NCI-H2081 (cell line): ENCODE data around the gene SDK1.
"Not testable (repeated sequence)": the region's sequence is repeated elsewhere in the genome, so short reads cannot be mapped to it uniquely, and the experiment has no call there.

ENCODE experiments used
- DNase-seq, 2 experiments: peaks; one replicate each; lab custom pipeline; 2025; lab: John Stamatoyannopoulos, UW

The SDK1 gene

GRCh38 chr7:3956949-3957348 is 655.9 kb downstream of the SDK1 start:
- DNase-seq, result no peak

DNA sequence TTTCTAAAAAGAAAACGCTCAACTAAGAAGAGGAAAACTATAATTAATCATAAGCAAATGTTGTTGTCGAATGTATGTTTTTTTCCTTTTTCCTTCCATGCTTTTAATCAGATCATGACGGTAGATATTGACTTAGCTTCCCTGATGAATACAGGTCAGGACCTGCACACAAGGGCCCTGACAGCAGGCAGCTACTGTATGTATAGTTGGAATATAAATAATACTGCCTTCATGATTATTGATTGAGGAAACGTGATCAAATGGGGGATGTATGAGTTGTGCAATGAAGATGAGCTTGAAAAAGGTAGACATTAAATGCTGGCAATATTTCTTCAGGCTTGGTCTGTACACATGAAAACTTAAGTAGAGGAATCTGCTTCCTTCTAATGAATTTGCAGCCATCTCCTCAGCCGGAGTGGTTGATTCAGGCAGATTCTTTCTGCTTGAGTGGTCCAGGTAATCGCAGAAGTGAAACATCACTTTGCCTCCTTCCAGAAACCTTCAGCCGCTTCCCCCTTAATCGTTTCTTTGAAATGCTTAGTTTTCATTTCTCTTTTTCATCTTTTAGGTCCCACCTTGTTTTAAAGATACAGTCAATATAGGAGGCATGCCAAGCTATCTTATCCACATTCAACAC is 656.5 kb downstream of the SDK1 start:
- no peak for DNase-seq

DNA sequence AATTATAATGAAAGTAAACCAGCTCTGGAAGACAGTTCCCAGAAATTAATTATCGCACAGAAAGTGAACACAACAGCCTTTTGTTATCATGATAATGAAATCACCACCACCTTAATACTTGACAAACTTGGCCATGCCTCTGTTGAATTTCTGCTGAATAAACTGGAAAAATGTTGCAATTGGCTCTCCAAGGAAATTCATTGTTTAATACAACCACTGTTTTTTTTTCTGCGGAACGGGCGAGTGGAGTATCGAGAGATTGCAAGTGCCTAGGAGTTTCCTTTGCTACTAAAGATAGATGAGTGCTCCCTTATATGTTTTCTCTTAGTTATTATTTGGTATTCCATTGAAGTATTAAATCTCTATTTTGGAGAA is 657.0 kb downstream of the SDK1 start:
- DNase-seq, result no peak

DNA sequence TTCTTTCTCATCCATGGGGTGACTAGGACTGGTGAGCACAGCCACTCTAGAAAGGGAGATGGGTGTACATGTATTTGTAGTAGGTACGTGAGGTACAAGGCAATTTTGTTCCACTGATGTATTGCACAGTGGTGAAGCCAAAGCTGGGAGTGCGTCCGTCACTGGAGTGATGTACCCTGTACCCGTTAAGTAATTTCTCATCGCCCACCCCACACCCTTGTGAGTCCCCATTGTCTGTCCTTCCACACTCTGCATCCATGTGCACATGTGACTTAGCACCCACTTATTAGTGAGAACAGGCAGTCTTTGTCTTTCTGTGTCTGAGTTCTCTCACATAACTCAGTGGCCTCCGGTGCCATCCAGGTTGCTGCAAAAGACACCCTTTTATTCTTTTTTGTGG is 658.3 kb downstream of the SDK1 start:
- no peak for DNase-seq

DNA sequence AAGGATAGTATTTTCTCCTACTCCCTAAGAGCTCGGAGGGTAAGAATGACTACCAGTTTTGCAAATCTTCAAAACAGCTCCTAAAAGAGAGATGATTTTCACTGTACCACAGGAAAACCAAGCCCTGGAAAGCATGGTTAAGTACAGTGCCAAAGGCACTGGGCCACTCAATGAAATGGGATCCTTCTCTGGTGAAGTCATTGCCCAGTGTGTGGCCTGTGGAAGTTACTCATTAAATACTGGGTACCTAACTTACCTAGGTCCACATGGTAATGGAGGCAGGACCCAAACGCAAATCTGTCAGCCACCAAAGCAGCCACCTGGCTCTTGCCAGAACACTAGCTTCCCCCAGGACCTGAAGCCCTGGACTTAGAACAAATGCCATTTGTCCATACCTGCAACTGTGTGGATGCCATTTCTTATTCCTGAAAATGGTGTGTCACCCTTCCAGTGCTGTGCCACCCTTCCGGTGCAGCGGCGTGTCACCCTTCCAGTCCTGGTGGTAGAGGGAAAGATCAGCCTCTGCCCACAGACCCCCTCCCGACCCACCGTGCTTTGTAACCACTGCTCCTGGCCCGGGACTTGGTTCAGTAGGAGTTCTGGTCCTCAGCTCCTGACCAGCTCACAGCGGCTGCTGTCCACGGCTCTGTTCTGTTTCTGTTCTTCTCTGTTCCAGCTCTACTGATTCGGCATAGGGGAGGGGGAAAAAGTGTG is 659.2 kb downstream of the SDK1 start:
- no peak for DNase-seq

- DNase-seq, result no peak
Measured at GRCh38 chr7:3960942-3961341, 659.9 kb downstream of the SDK1 start.

- DNase-seq, result no peak
Measured at GRCh38 chr7:3961857-3962503, 660.9 kb downstream of the SDK1 start.

- not testable (repeated sequence) for DNase-seq
Measured at GRCh38 chr7:3963768-3964167, 662.7 kb downstream of the SDK1 start.

DNA sequence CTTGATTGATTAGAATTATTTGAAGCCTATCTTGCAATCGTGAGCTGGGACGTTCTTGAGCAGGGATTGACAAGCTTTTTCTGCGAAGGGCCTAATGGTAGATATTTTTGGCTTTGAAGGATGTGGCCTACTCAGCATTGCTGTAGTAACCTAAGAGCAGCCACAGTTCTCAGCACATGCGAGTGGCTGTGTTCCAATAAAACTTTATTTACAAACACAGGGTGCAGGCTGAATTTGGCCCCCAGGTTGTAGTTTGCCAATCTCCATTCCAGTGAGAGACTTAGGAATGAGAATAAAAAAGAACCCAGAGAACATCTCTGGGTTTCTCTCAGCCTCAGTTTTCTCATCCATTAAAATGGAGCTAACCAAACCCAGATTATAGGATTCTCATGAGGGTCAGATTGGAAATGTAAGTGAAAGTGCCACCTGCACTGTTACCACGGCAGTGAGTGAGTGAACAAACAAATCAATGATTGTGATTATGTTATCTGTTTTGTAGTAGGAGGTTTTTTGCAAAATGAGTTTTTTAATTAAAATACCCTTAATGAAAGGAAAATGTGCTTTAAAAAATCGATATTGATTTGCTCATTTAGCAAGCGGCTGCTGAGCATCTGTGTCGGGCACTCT is 664.0 kb downstream of the SDK1 start:
- DNase-seq, result no peak

- DNase-seq, result no peak
Measured at GRCh38 chr7:3965794-3966395, 664.8 kb downstream of the SDK1 start.

- DNase-seq, result no peak
Measured at GRCh38 chr7:3968234-3968633, 667.2 kb downstream of the SDK1 start.

DNA sequence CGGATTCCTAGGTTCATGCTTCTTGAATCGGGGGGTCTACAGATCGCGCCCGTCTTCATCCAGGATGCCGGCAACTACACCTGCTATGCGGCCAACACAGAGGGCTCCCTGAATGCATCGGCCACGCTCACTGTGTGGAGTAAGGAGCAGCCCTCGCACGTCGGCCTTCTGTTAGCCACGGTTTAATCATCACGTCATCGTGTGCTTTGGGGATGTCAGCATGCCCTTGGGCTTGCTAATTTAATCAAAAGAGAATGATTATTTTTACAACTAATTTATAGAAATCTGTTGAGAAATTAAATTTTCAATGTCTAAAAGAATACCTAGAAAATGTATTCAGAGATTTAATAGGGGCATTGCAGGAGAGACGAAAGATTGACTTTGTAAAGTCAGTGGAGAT is 668.2 kb downstream of the SDK1 start:
- DNase-seq, result no peak

GRCh38 chr7:3971323-3971722 is 670.3 kb downstream of the SDK1 start:
- no peak for DNase-seq

GRCh38 chr7:3973264-3973663 is 672.2 kb downstream of the SDK1 start:
- DNase-seq, result no peak

DNA sequence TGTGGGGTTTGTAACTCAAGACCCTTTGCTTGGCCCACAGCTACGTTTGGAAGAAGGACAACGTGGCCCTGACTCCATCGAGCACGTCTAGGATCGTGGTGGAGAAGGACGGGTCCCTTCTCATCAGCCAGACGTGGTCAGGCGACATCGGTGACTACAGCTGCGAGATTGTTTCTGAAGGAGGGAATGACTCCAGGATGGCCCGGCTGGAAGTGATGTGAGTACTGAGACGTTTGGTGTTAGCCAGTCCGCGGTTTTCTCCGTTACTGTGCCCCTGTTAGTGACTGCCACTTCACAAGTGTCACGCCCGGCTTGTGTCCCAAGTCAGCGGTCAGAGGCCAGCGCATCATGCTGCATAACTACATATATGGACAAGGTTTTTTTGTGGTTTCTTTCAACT is 673.3 kb downstream of the SDK1 start:
- DNase-seq, result no peak

GRCh38 chr7:3975371-3975770 is 674.3 kb downstream of the SDK1 start:
- DNase-seq, result no peak

DNA sequence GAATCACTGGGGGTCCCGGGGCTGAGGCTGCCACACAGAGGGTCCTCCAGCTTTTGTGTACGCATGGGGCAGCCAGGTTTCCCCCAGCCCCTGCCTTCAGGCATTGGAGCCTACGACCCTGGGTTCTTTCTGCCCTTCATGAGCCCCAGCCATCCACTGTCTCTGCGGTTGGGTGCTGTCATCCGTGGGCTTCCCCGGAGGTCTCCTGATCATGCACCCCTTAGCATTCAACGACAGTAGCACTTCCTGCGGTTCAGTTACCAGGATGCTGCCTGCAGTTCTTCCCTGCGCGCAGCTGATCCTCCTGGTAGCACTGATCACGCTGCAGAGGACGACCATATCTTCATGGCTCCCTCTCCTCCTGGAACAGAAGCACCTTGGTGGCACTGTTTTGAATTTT is 676.3 kb downstream of the SDK1 start:
- no peak for DNase-seq

- no peak for DNase-seq
Measured at GRCh38 chr7:3978839-3979238, 677.8 kb downstream of the SDK1 start.

GRCh38 chr7:3979611-3980299 is 678.7 kb downstream of the SDK1 start:
- no peak for DNase-seq

DNA sequence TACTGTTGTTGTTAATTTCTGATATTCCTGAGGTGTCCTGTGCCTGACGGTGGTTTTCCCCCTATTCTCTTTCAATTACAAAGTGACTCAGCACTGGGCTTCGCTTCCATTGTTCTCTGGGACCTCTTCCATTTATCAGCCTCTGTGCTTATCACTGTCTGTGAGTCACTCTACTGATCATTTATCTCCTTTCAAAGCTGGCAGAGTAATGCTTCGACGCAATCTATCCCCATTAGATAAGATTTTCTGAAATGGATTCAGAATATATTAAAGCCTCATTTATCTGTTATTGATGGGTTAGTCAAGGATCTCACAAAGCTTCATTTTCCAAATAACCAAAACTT is 679.2 kb downstream of the SDK1 start:
- DNase-seq, result no peak

- no peak for DNase-seq
Measured at GRCh38 chr7:3981281-3981680, 680.2 kb downstream of the SDK1 start.

- DNase-seq, result no peak
Measured at GRCh38 chr7:3984456-3984855, 683.4 kb downstream of the SDK1 start.
